ENCODE data around the gene HOXA10. TPM values are rescaled to one million over a fixed set of nuclear protein-coding genes. Genes with fewer than 3 reads are reported as not detected.

Gene HOXA10
- total RNA-seq, 1 experiment from 2014 or later, result 3.9 TPM

GRCh38 chr7:27138985-27139333, 35.2 kb downstream of the HOXA10 start:
- Mint-ChIP-seq H3K4me1 (ENCODE audit: insufficient read depth, unreplicated experiment) (peaks cover 58% of the 10 kb centered on the region), H3K27me3 (ENCODE audit: insufficient read depth, unreplicated experiment) (no peaks in the 10 kb centered on the region), H3K9me3 (ENCODE audit: unreplicated experiment) (no peaks in the 10 kb centered on the region), H3K27ac (ENCODE audit: low read depth, unreplicated experiment) (peak overlapping the region; percentile 99), H3K4me3 (ENCODE audit: unreplicated experiment) (peak overlapping the region; percentile 100), H3K36me3 (ENCODE audit: insufficient read depth, unreplicated experiment) (peaks cover 24% of the 10 kb centered on the region)
- POLR2A ChIA-PET, result interaction anchor here (1.2 to 7.2 kb wide), 10 partner anchors 8 to 292 kb away, joined by 3 to 459 read pairs (median 54); partner anchors contain the start of genes HOXA1, HOXA4, HOXA9 and SKAP2
- CTCF ChIA-PET, result interaction anchor here (0.6 to 6.7 kb wide), 3 partner anchors 11 to 282 kb away, joined by 3 to 190 read pairs (median 3); no protein-coding TSS in a partner anchor
- BruUV-seq (replicated peaks), result no TSS peak
- DNase-seq (ENCODE audit: unreplicated experiment), result peak; percentile 53
- TF ChIP-seq CTCF (IDR thresholded peaks at IDR 0.05; ENCODE audit: unreplicated experiment), result no peak
- intact Hi-C loops (cut with micrococcal nuclease), result no loop called here

- intact Hi-C loops (cut with micrococcal nuclease), result no loop called here
- Mint-ChIP-seq H3K27me3 (ENCODE audit: insufficient read depth, unreplicated experiment) (no peaks in the 10 kb centered on the region), H3K4me3 (ENCODE audit: unreplicated experiment) (peak overlapping the region; percentile 100), H3K36me3 (ENCODE audit: insufficient read depth, unreplicated experiment) (peaks cover 24% of the 10 kb centered on the region), H3K9me3 (ENCODE audit: unreplicated experiment) (no peaks in the 10 kb centered on the region), H3K4me1 (ENCODE audit: insufficient read depth, unreplicated experiment) (peaks cover 63% of the 10 kb centered on the region), H3K27ac (ENCODE audit: low read depth, unreplicated experiment) (peak overlapping the region; percentile 99)
- no peak for TF ChIP-seq CTCF (IDR thresholded peaks at IDR 0.05; ENCODE audit: unreplicated experiment)
- no TSS peak for BruUV-seq (replicated peaks)
- ChIA-PET POLR2A (interaction anchor here (0.7 to 1.3 kb wide), 3 partner anchors 10 to 478 kb away, joined by 3 read pairs; no protein-coding TSS in a partner anchor), CTCF (no interaction called here)
- no peak for DNase-seq (ENCODE audit: unreplicated experiment)
These were observed 35.6 kb downstream of the HOXA10 start for GRCh38 chr7:27138472-27138871.

DNA sequence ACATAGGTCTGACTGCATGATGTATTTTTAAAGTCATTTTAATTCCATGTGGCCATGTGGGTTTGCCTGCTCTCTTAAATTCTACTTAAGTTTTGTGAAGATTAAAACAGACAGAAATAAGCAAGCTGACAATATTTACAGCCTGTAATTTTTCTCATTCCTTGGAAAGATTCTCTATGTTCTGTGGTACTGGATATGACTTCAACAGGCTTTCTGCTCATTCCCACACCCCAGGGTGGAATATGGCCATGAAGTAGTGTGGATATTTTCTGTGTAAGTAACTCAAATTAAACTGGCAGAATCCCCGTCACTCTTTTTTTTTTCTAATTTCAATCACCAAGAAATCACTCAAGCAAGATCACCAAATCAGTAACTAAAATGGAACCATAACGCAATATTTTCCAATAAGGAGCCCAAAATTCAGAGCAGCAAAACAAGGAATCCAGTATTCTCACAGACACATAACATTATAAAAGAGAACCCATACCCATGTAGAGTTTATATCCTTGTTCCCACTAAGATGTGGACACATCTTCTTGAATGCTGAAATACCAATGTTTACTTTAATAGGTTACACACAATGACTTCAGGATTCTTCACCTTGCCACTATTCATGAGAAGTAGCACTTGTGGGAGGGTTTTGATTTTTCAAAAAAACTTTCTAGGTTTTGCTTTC, 36.3 kb downstream of the HOXA10 start:
- TF ChIP-seq CTCF (IDR thresholded peaks at IDR 0.05; ENCODE audit: unreplicated experiment), result no peak
- intact Hi-C loops (cut with micrococcal nuclease), result no loop called here
- Mint-ChIP-seq H3K36me3 (ENCODE audit: insufficient read depth, unreplicated experiment) (peaks cover 23% of the 10 kb centered on the region), H3K27ac (ENCODE audit: low read depth, unreplicated experiment) (peak overlapping the region; percentile 99), H3K27me3 (ENCODE audit: insufficient read depth, unreplicated experiment) (no peaks in the 10 kb centered on the region), H3K9me3 (ENCODE audit: unreplicated experiment) (no peaks in the 10 kb centered on the region), H3K4me1 (ENCODE audit: insufficient read depth, unreplicated experiment) (peaks cover 63% of the 10 kb centered on the region), H3K4me3 (ENCODE audit: unreplicated experiment) (peak overlapping the region; percentile 100)
- DNase-seq (ENCODE audit: unreplicated experiment), result peak; percentile 56
- BruUV-seq (replicated peaks), result no TSS peak
- CTCF ChIA-PET, result no interaction called here
- POLR2A ChIA-PET, result interaction anchor here (0.7 to 1.3 kb wide), 5 partner anchors 10 to 938 kb away, joined by 3 read pairs; no protein-coding TSS in a partner anchor

DNA sequence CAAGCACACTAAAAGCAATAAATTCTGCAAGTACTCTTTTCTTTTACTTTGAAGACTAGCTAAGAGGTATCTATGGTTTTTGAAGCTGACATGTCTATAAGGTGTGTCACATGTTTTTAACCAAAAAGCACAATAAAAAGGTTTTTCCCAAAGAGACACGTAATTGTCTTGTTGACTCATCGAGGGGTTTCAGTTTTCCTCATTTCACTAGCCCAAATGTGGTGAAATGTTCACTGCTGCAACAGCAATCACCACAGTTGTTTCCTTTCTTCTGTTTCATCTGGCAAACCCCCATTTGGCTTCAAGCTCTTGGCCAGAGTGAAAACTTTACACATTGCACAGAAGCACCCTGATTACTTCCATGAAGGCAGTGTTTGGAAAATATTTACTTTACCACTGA, 39.7 kb downstream of the HOXA10 start:
- BruUV-seq (replicated peaks), result no TSS peak
- Mint-ChIP-seq H3K27me3 (ENCODE audit: insufficient read depth, unreplicated experiment) (no peaks in the 10 kb centered on the region), H3K27ac (ENCODE audit: low read depth, unreplicated experiment) (peak overlapping the region; percentile 95), H3K4me3 (ENCODE audit: unreplicated experiment) (peak overlapping the region; percentile 42), H3K4me1 (ENCODE audit: insufficient read depth, unreplicated experiment) (peaks cover 48% of the 10 kb centered on the region), H3K9me3 (ENCODE audit: unreplicated experiment) (no peaks in the 10 kb centered on the region), H3K36me3 (ENCODE audit: insufficient read depth, unreplicated experiment) (peaks cover 7% of the 10 kb centered on the region)
- POLR2A ChIA-PET, result interaction anchor here (0.7 to 2.9 kb wide), 9 partner anchors 9 to 934 kb away, joined by 3 to 13 read pairs (median 5); partner anchors contain the start of gene HOXA5
- CTCF ChIA-PET, result interaction anchor here (0.6 to 4.5 kb wide), 6 partner anchors 9 to 1242 kb away, joined by 3 to 19 read pairs (median 3); partner anchors contain the start of gene HOXA5
- intact Hi-C loops (cut with micrococcal nuclease), result no loop called here
- peak; percentile 98 for DNase-seq (ENCODE audit: unreplicated experiment)
- no peak for TF ChIP-seq CTCF (IDR thresholded peaks at IDR 0.05; ENCODE audit: unreplicated experiment)
